K562 (cell line): ENCODE results near the gene ZNF74. TPM values are rescaled to one million over a fixed set of nuclear protein-coding genes. Genes with fewer than 3 reads are reported as not detected.

Experiments used
- ARID3B ChIP-seq: fragments of 250-450 bp; sonication (Bioruptor Pico); IDR thresholded peaks from 2 replicates; pipeline ENCODE4 v1.4.0; 2020; ENCODE audit warnings: borderline replicate concordance
- ATF2 ChIP-seq: sonication (generic); formaldehyde crosslinking; IDR thresholded peaks from 2 replicates; pipeline ENCODE4 v1.8.1; 2022; ENCODE audit warnings: missing genetic modification reagents
- BRCA1 ChIP-seq, 2 experiments: fragments of 450-650 bp in 1 of 2; sonication (generic) in 1 of 2; formaldehyde crosslinking in 1 of 2; IDR thresholded peaks; 2 replicates each; pipeline versions ENCODE4 v1.5.0 to v1.6.1; 2017 to 2020; ENCODE audit warnings: mild to moderate bottlenecking in 1 of 2, missing genetic modification reagents in 1 of 2
- CCNT2 ChIP-seq: IDR thresholded peaks from 2 replicates; pipeline ENCODE4 v1.6.1; 2011; ENCODE audit warnings: borderline replicate concordance, low read depth, mild to moderate bottlenecking, moderate library complexity, mixed read lengths, low read length; ENCODE audit not compliant: insufficient read length; ENCODE audit errors: extremely low read depth
- E2F5 ChIP-seq: sonication (generic); formaldehyde crosslinking; IDR thresholded peaks from 2 replicates; pipeline ENCODE4 v1.8.0; 2022; ENCODE audit warnings: mild to moderate bottlenecking, missing genetic modification reagents
- GTF2E2 ChIP-seq: fragments of 200-800 bp; sonication (Bioruptor generic); IDR thresholded peaks from 2 replicates; pipeline ENCODE4 v1.6.1; 2016; ENCODE audit warnings: missing genetic modification characterization, missing compliant biosample characterization
- HDAC2 ChIP-seq: fragments of 450-650 bp; IDR thresholded peaks from 2 replicates; pipeline ENCODE4 v1.6.1; 2016; ENCODE audit warnings: mild to moderate bottlenecking
- HNRNPK ChIP-seq: fragments of 200-400 bp; formaldehyde crosslinking; IDR thresholded peaks from one replicate; pipeline ENCODE4 v1.6.1; 2018; ENCODE audit warnings: mild to moderate bottlenecking, low read depth, low read length; ENCODE audit not compliant: poor library complexity, severe bottlenecking
- IRF2 ChIP-seq: sonication (generic); formaldehyde crosslinking; IDR thresholded peaks from 2 replicates; pipeline ENCODE4 v1.8.1; 2022; ENCODE audit warnings: mild to moderate bottlenecking, missing genetic modification reagents
- MEF2A ChIP-seq: IDR thresholded peaks from 2 replicates; pipeline ENCODE4 v1.6.1; 2011; ENCODE audit warnings: low read depth, mild to moderate bottlenecking, low read length, moderate library complexity; ENCODE audit not compliant: control insufficient read depth
- PHTF2 ChIP-seq: fragments of 250-450 bp; sonication (Bioruptor Pico); IDR thresholded peaks from 2 replicates; pipeline ENCODE4 v1.5.0; 2021; ENCODE audit warnings: mild to moderate bottlenecking
- RB1 ChIP-seq: fragments of 450-650 bp; IDR thresholded peaks from 2 replicates; pipeline ENCODE4 v1.6.1; 2017; ENCODE audit warnings: low read depth, mild to moderate bottlenecking
- RBBP5 ChIP-seq: fragments of 200-600 bp; sonication (generic); IDR thresholded peaks from 2 replicates; pipeline ENCODE4 v1.6.1; 2012; ENCODE audit warnings: borderline replicate concordance, mild to moderate bottlenecking, low read length, control low read depth, inconsistent platforms; ENCODE audit not compliant: insufficient read depth, poor library complexity, severe bottlenecking
- RNF2 ChIP-seq: sonication (generic); IDR thresholded peaks from 2 replicates; pipeline ENCODE4 v1.6.1; 2016
- SRSF1 ChIP-seq: fragments of 200-400 bp; formaldehyde crosslinking; IDR thresholded peaks from 2 replicates; pipeline ENCODE4 v1.6.1; 2017; ENCODE audit warnings: mild to moderate bottlenecking, low read depth, low read length, moderate library complexity
- TEAD4 ChIP-seq, 2 experiments: sonication (generic) in 1 of 2; formaldehyde crosslinking in 1 of 2; IDR thresholded peaks; 2 replicates each; pipeline versions ENCODE4 v1.6.1 to v1.8.0; 2012 to 2022; ENCODE audit warnings: borderline replicate concordance in 1 of 2, inconsistent platforms in 1 of 2, low read length in 1 of 2, mild to moderate bottlenecking in 1 of 2, missing genetic modification reagents in 1 of 2
- YY1 ChIP-seq, 3 experiments: IDR thresholded peaks; 2 replicates each; pipeline ENCODE4 v1.6.1; 2011; ENCODE audit warnings: low read length in 2 of 3, mild to moderate bottlenecking in 2 of 3, moderate library complexity in 2 of 3, borderline replicate concordance in 1 of 3, control low read depth in 1 of 3, low read depth in 1 of 3; ENCODE audit not compliant: insufficient read depth in 3 of 3, insufficient replicate concordance in 2 of 3, control insufficient read depth in 1 of 3, insufficient read length in 1 of 3; ENCODE audit errors: extremely low read depth in 1 of 3
- ZBTB34 ChIP-seq: fragments of 250-450 bp; sonication (Bioruptor Pico); IDR thresholded peaks from 2 replicates; pipeline ENCODE4 v1.8.0; 2021; ENCODE audit warnings: mild to moderate bottlenecking, moderate library complexity
- ZBTB7A ChIP-seq: IDR thresholded peaks from 2 replicates; pipeline ENCODE4 v1.6.1; 2011; ENCODE audit warnings: low read depth, mild to moderate bottlenecking, low read length, moderate library complexity, borderline replicate concordance; ENCODE audit not compliant: control insufficient read depth
- ZNF165 ChIP-seq: fragments of 250-450 bp; sonication (Bioruptor Pico); IDR thresholded peaks from 2 replicates; pipeline ENCODE4 v1.4.0; 2020; ENCODE audit warnings: borderline replicate concordance
- ZNF253 ChIP-seq: fragments of 250-450 bp; sonication (Bioruptor Pico); conservative IDR thresholded peaks from 2 replicates; pipeline ENCODE4 v1.6.1; 2021; ENCODE audit warnings: mild to moderate bottlenecking
- ZNF707 ChIP-seq: fragments of 250-450 bp; sonication (Bioruptor Pico); conservative IDR thresholded peaks from 2 replicates; pipeline ENCODE4 v1.8.0; 2022; ENCODE audit warnings: inconsistent platforms, mild to moderate bottlenecking, moderate library complexity
- polyA plus RNA-seq, 8 experiments: library from polyadenylated mRNA; depleted of rRNA in 4 of 8; stranded (reverse) in 5 of 8; unstranded in 3 of 8; fragments of >200 nt; fragmentation: Nextera tagmentation in 2 of 8; fragmentation: Illumina TruSeq in 1 of 8; extraction: Ambion mirVana in 2 of 8; extraction: Trizol in 1 of 8; gene quantifications; 2 replicates each; pipeline versions ENCODE4 v1.2.1 to v1.2.3, GENCODE V29; 2011 to 2014; ENCODE audit warnings: inconsistent platforms in 1 of 8, missing spikeins in 1 of 8
- total RNA-seq, 7 experiments: library from RNA; depleted of rRNA in 6 of 7; stranded (reverse); fragments of >200 nt in 6 of 7; fragmentation: Illumina TruSeq in 2 of 7; extraction: Trizol in 2 of 7; gene quantifications; 2 replicates each; pipeline versions ENCODE4 v1.2.1 to v1.2.3, GENCODE V29; 2011 to 2021; ENCODE audit warnings: low replicate concordance in 1 of 7

The ZNF74 gene
- total and polyA plus RNA-seq, 9 of the 15 experiments (the other 6 are each of a cell fraction or from before 2014, with no cell fraction given): 2.4 to 53.5 (median 31.5) TPM

- no peak for TF ChIP-seq MEF2A
- 0 out of 2 replicates have a peak, but pooled peaks have one; percentile 16 for TF ChIP-seq ZBTB7A
- no peak for TF ChIP-seq ZNF707
- TF ChIP-seq ZNF165 (CRISPR knock-in tag): no peak
- TF ChIP-seq ARID3B (CRISPR knock-in tag): no peak
- TF ChIP-seq RBBP5: no peak
- no peak for TF ChIP-seq GTF2E2 (tag)
- peak; percentile 81; the same call in 1 of the 2 replicates for TF ChIP-seq ATF2
- no peak for TF ChIP-seq SRSF1
- no peak for TF ChIP-seq E2F5 (CRISPR knock-in tag)
- TF ChIP-seq BRCA1 (IDR thresholded peaks at IDR 0.05): no peak
- TF ChIP-seq BRCA1 (CRISPR knock-in tag; IDR thresholded peaks at IDR 0.05): no peak
- TF ChIP-seq PHTF2: no peak
- TF ChIP-seq HDAC2: no peak
- TF ChIP-seq HNRNPK: no peak
- no peak for TF ChIP-seq CCNT2
- no peak for TF ChIP-seq ZBTB34 (CRISPR knock-in tag)
- no peak for TF ChIP-seq ZNF253
- TF ChIP-seq RB1: no peak
- peak; percentile 70; the same call in 1 of the 2 replicates for TF ChIP-seq IRF2 (CRISPR knock-in tag)
- TF ChIP-seq TEAD4 (IDR thresholded peaks at IDR 0.05; ENCODE audit: low read length): no peak
- no peak for TF ChIP-seq TEAD4 (CRISPR knock-in tag; IDR thresholded peaks at IDR 0.05; ENCODE audit: borderline replicate concordance)
- no peak for TF ChIP-seq YY1 (IDR thresholded peaks at IDR 0.05; ENCODE audit: borderline replicate concordance in 1 of 3, control insufficient read depth in 1 of 3, extremely low read depth in 1 of 3, insufficient read depth in 3 of 3, insufficient read length in 1 of 3, insufficient replicate concordance in 2 of 3, low read depth in 1 of 3, low read length in 2 of 3)
- TF ChIP-seq RNF2: no peak
These were observed 40.8 kb downstream of the ZNF74 start (continued) for GRCh38 chr22:20434773-20435172.
